Right ventricle myocardium superior (tissue), 1 donor: ENCODE data around the gene NARS2. TPM values are rescaled to one million over a fixed set of nuclear protein-coding genes. Genes with fewer than 3 reads are reported as not detected.
"Not testable (repeated sequence)": the region's sequence is repeated elsewhere in the genome, so short reads cannot be mapped to it uniquely, and the experiment has no call there.

Source experiments
- ATAC-seq: fragments of 200-7000 bp; cut with Tn5 transposase; one replicate; pipeline ENCODE4 v1.9.1; 2020; ENCODE audit warnings: mild to moderate bottlenecking; ENCODE audit not compliant: poor library complexity
- DNase-seq: peaks from one replicate; pipeline ENCODE4 v3.0.0-alpha.2; 2020
- intact Hi-C: fragments of 100-400 bp; cut with DNase I; formaldehyde crosslinking; loops from one replicate; pipeline ENCODE4 v1.11.2; 2022
- total RNA-seq: library from RNA; stranded (reverse); fragmentation: NEBNext Ultra II Directional; extraction: Animal tissue kit (Norgen Biotek cat#: 25700); gene quantifications from one replicate; pipeline ENCODE4 v1.2.1, GENCODE V29; 2021
- donor health status: DM: no; HTN: yes; CAD: no; lungs with severe emphysema.

The NARS2 gene
- total RNA-seq, 1 donor from 2014 or later = 17.6 TPM

- ATAC-seq, DNase-seq, intact Hi-C loops: not testable (repeated sequence)
Measured at GRCh38 chr11:78464787-78465168, 109.9 kb downstream of the NARS2 start.

- intact Hi-C loops = no loop called here
- DNase-seq (no peak), ATAC-seq (no peak)
Measured at GRCh38 chr11:78460471-78460870, 114.2 kb downstream of the NARS2 start.

- DNase-seq (no peak), ATAC-seq (no peak)
- intact Hi-C loops = no loop called here
Measured at GRCh38 chr11:78459738-78460137, 114.9 kb downstream of the NARS2 start.

GRCh38 chr11:78457448-78457847 is 117.2 kb downstream of the NARS2 start:
- ATAC-seq (no peak), DNase-seq (no peak)
- intact Hi-C loops = no loop called here

GRCh38 chr11:78453140-78453935 is 121.3 kb downstream of the NARS2 start:
- no peak for DNase-seq
- intact Hi-C loops = no loop called here
- ATAC-seq = no peak

- DNase-seq = no peak
- ATAC-seq = no peak
- intact Hi-C loops = no loop called here
Measured at GRCh38 chr11:78451371-78452150, 123.1 kb downstream of the NARS2 start.

- intact Hi-C loops = no loop called here
- ATAC-seq (no peak), DNase-seq (no peak)
Measured at GRCh38 chr11:78450866-78451265, 123.8 kb downstream of the NARS2 start.

- ATAC-seq = no peak
- intact Hi-C loops = no loop called here
Measured at GRCh38 chr11:78449866-78450265, 124.8 kb downstream of the NARS2 start.

GRCh38 chr11:78446210-78446609 is 128.5 kb downstream of the NARS2 start:
- ATAC-seq (no peak), DNase-seq (no peak)
- intact Hi-C loops = no loop called here

More at GRCh38 chr11:78449866-78450265, 124.8 kb downstream of the NARS2 start:
- no peak for DNase-seq

- intact Hi-C loops = no loop called here
- ATAC-seq (no peak), DNase-seq (no peak)
Measured at GRCh38 chr11:78444726-78445125, 129.9 kb downstream of the NARS2 start.

- intact Hi-C loops = no loop called here
- ATAC-seq = no peak
Measured at GRCh38 chr11:78441956-78442355, 132.7 kb downstream of the NARS2 start.

GRCh38 chr11:78438298-78438975 is 136.2 kb downstream of the NARS2 start:
- intact Hi-C loops = no loop called here
- ATAC-seq (no peak), DNase-seq (no peak)

More at GRCh38 chr11:78441956-78442355, 132.7 kb downstream of the NARS2 start:
- no peak for DNase-seq

GRCh38 chr11:78432956-78433355 is 141.7 kb downstream of the NARS2 start:
- ATAC-seq = peak; percentile 72
- intact Hi-C loops = no loop called here
- no peak for DNase-seq

- DNase-seq (no peak), ATAC-seq (peak; percentile 51)
- intact Hi-C loops = no loop called here
Measured at GRCh38 chr11:78432058-78432515, 142.6 kb downstream of the NARS2 start.

- intact Hi-C loops = no loop called here
- ATAC-seq (no peak), DNase-seq (no peak)
Measured at GRCh38 chr11:78429660-78430059, 145.0 kb downstream of the NARS2 start.

GRCh38 chr11:78429209-78429608 is 145.5 kb downstream of the NARS2 start:
- intact Hi-C loops = no loop called here
- DNase-seq (no peak), ATAC-seq (no peak)

GRCh38 chr11:78428773-78429172 is 145.9 kb downstream of the NARS2 start:
- intact Hi-C loops = no loop called here

GRCh38 chr11:78428266-78428636 is 146.4 kb downstream of the NARS2 start:
- no peak for DNase-seq
- intact Hi-C loops = no loop called here
- no peak for ATAC-seq

More at GRCh38 chr11:78428773-78429172, 145.9 kb downstream of the NARS2 start:
- ATAC-seq (no peak), DNase-seq (no peak)

- intact Hi-C loops = no loop called here
- ATAC-seq = no peak
- no peak for DNase-seq
Measured at GRCh38 chr11:78427615-78428265, 146.9 kb downstream of the NARS2 start.
